AG04450 (cell line): ENCODE measurements around the gene RASL10B. TPM values are rescaled to one million over a fixed set of nuclear protein-coding genes. Genes with fewer than 3 reads are reported as not detected.

Experiments
- CTCF ChIA-PET: fragments of 300-600, 350-600 bp; formaldehyde crosslinking; extraction: SDS; loops from one replicate; lab custom pipeline; 2022; ENCODE audit warnings: antibody characterized with exemption, inconsistent platforms; lab: Charles Lee
- POLR2A ChIA-PET: fragments of 350-600 bp; formaldehyde crosslinking; extraction: SDS; loops from one replicate; lab custom pipeline; 2021; ENCODE audit warnings: antibody characterized with exemption, inconsistent platforms; lab: Yijun Ruan, JAX
- DNase-seq: peaks from one replicate; pipeline ENCODE4 v3.0.0-alpha.2; 2011; ENCODE audit warnings: low read depth, low spot score
- H3K27ac ChIP-seq: one replicate; pipeline ENCODE4 v1.5.1; 2012; ENCODE audit warnings: low read depth, low read length, control low read depth
- H3K27me3 ChIP-seq: one replicate; pipeline ENCODE4 v1.6.0; 2012; ENCODE audit warnings: low read length; ENCODE audit not compliant: control insufficient read depth, insufficient read depth
- H3K4me3 ChIP-seq: 2 replicates; pipeline ENCODE4 v1.5.1; 2011; ENCODE audit warnings: mild to moderate bottlenecking, low read depth, low read length, control low read depth
- H3K9me3 ChIP-seq: 2 replicates; pipeline ENCODE4 v1.5.1; 2012; ENCODE audit warnings: low read length; ENCODE audit not compliant: control insufficient read depth, insufficient read depth
- CTCF ChIP-seq: IDR thresholded peaks from 2 replicates; pipeline ENCODE4 v1.5.1; 2011; ENCODE audit warnings: low read depth, low read length, control low read depth, inconsistent platforms
- polyA plus RNA-seq: library from polyadenylated mRNA; depleted of rRNA; stranded (reverse); fragments of >200 nt; gene quantifications from 2 replicates; pipeline ENCODE4 v1.2.3, GENCODE V29; 2011

Gene RASL10B
- polyA plus RNA-seq, 1 experiment, result 3.3 TPM

GRCh38 chr17:35740997-35741931, 9.8 kb downstream of the RASL10B start:
- H3K27ac ChIP-seq, result no peak overlapping the region
- H3K27me3 ChIP-seq, result peaks cover 58% of the 10 kb centered on the region
- H3K4me3 ChIP-seq, result no peak overlapping the region
- H3K9me3 ChIP-seq, result peaks cover 6% of the 10 kb centered on the region
- ChIA-PET CTCF (interaction anchor here (0.8 kb wide), 1 partner anchor 130 kb away, joined by 3 read pairs; no protein-coding TSS in a partner anchor), POLR2A (interaction anchor here (1.2 kb wide), 1 partner anchor 10 kb away, joined by 4 read pairs; the partner anchor contains the start of gene RASL10B)
- no peak for DNase-seq
- TF ChIP-seq CTCF, result no peak

- H3K27ac ChIP-seq, result no peak overlapping the region
- H3K9me3 ChIP-seq, result peaks cover 6% of the 10 kb centered on the region
- ChIA-PET POLR2A (interaction anchor here (1.2 kb wide), 1 partner anchor 11 kb away, joined by 4 read pairs; the partner anchor contains the start of gene RASL10B), CTCF (interaction anchor here (9.3 kb wide), 1 partner anchor 127 kb away, joined by 357 read pairs; no protein-coding TSS in a partner anchor)
- no peak for DNase-seq
- H3K27me3 ChIP-seq, result peaks cover 60% of the 10 kb centered on the region
- no peak for TF ChIP-seq CTCF
- H3K4me3 ChIP-seq, result no peak overlapping the region
These were observed 11.1 kb downstream of the RASL10B start for GRCh38 chr17:35742496-35742895.

- Histone ChIP-seq H3K9me3 (peaks cover 6% of the 10 kb centered on the region), H3K27ac (no peak overlapping the region), H3K4me3 (no peak overlapping the region), H3K27me3 (peaks cover 60% of the 10 kb centered on the region)
- no peak for TF ChIP-seq CTCF
- ChIA-PET CTCF (interaction anchor here (1.0 to 9.3 kb wide), 3 partner anchors 21 to 430 kb away, joined by 6 to 357 read pairs (median 6); no protein-coding TSS in a partner anchor), POLR2A (no interaction called here)
- no peak for DNase-seq
These were observed 11.5 kb downstream of the RASL10B start for GRCh38 chr17:35742896-35743477.

GRCh38 chr17:35743626-35744328, 12.3 kb downstream of the RASL10B start:
- TF ChIP-seq CTCF, result no peak
- Histone ChIP-seq H3K9me3 (peaks cover 6% of the 10 kb centered on the region), H3K4me3 (no peak overlapping the region), H3K27ac (no peak overlapping the region), H3K27me3 (peaks cover 65% of the 10 kb centered on the region)
- DNase-seq, result no peak
- POLR2A ChIA-PET, result interaction anchor here (1.2 kb wide), 1 partner anchor 12 kb away, joined by 3 read pairs; the partner anchor contains the start of gene RASL10B
- CTCF ChIA-PET, result interaction anchor here (1.0 to 9.3 kb wide), 3 partner anchors 20 to 431 kb away, joined by 6 to 357 read pairs (median 6); no protein-coding TSS in a partner anchor
